ENCODE data around the gene KMT2A.

- TF ChIP-seq, protein P1, sequence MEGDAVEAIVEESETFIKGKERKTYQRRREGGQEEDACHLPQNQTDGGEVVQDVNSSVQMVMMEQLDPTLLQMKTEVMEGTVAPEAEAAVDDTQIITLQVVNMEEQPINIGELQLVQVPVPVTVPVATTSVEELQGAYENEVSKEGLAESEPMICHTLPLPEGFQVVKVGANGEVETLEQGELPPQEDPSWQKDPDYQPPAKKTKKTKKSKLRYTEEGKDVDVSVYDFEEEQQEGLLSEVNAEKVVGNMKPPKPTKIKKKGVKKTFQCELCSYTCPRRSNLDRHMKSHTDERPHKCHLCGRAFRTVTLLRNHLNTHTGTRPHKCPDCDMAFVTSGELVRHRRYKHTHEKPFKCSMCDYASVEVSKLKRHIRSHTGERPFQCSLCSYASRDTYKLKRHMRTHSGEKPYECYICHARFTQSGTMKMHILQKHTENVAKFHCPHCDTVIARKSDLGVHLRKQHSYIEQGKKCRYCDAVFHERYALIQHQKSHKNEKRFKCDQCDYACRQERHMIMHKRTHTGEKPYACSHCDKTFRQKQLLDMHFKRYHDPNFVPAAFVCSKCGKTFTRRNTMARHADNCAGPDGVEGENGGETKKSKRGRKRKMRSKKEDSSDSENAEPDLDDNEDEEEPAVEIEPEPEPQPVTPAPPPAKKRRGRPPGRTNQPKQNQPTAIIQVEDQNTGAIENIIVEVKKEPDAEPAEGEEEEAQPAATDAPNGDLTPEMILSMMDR (conservative IDR thresholded peaks at IDR 0.05; ENCODE audit: low read depth in 2 of 2) = no peak
- TF ChIP-seq CREB1 (CRISPR knock-in tag; IDR thresholded peaks at IDR 0.05; ENCODE audit: low read depth) (no peak), EZH2 (IDR thresholded peaks at IDR 0.05; ENCODE audit: low read depth, unreplicated experiment) (no peak), ZNF114 (CRISPR knock-in tag; IDR thresholded peaks at IDR 0.05) (no peak), POLR2AphosphoS5 (IDR thresholded peaks at IDR 0.05; ENCODE audit: low read depth) (no peak), ETS1 (IDR thresholded peaks at IDR 0.05) (no peak), EZH2phosphoT487 (IDR thresholded peaks at IDR 0.05; ENCODE audit: unreplicated experiment) (no peak)
Observed at GRCh38 chr11:118519549-118519948, 83.3 kb downstream of the KMT2A start.
